ENCODE data around the gene SMIM21.

- TF ChIP-seq POLR2A (IDR thresholded peaks at IDR 0.05) (no peak), CTCF (IDR thresholded peaks at IDR 0.05 in 4 of 5, conservative IDR thresholded peaks at IDR 0.05 in 1 of 5) (no peak)
Measured at GRCh38 chr18:75390854-75391253, 36.6 kb downstream of the SMIM21 start.

All from gastrocnemius medialis (tissue), 4 donors.